KBM-7 (cell line): ENCODE measurements around the gene C2CD4D.
A peak's percentile ranks its signal among the peaks of the same experiment; 100 is the strongest.
"Not testable (repeated sequence)": the region's sequence is repeated elsewhere in the genome, so short reads cannot be mapped to it uniquely, and the experiment has no call there.

ENCODE experiments used
- DNase-seq: peaks from one replicate; pipeline ENCODE4 v3.0.0-alpha.2; 2015
- in situ Hi-C: fragments of 300-500 bp; cut with MboI; formaldehyde crosslinking; loops from 2 replicates; pipeline ENCODE4 v1.14.3; 2020; ENCODE audit warnings: low sequenced_read_pairs, low pct_unique_long_range_greater_than_20kb, mixed read lengths

C2CD4D gene

GRCh38 chr1:151839457-151840403, at the start of gene C2CD4D:
Gene C2CD4D (minus strand): TSS chr1:151839820. CDS start chr1:151838989, 831 bp downstream.
- DNase-seq = no peak
- in situ Hi-C loops = no loop called here

GRCh38 chr1:151888972-151889570, 49.5 kb upstream of the C2CD4D start:
- DNase-seq = peak; percentile 18
- in situ Hi-C loops = no loop called here

DNA sequence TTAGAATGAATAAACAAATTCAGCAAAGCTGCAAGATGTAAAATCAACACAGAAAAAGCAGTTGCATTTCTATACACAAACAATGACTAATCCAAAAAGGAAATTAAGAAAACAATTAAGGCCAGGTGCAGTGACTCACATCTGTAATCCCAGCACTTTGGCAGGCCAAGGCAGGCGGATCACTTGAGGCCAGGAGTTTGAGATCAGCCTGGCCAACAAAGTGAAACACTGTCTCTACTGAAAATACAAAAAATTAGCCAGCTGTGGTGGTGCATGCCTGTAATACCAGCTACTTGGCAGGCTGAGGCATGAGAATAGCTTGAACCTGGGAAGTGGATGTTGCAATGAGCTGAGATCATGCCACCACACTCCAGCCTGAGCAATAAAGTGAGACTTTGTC, 47.4 kb upstream of the C2CD4D start:
- DNase-seq = no peak
- in situ Hi-C loops = no loop called here

- in situ Hi-C loops = no loop called here
- DNase-seq = no peak
Observed at GRCh38 chr1:151885479-151885878, 45.9 kb upstream of the C2CD4D start.

- in situ Hi-C loops, DNase-seq: not testable (repeated sequence)
Observed at GRCh38 chr1:151884879-151885278, 45.3 kb upstream of the C2CD4D start.

- DNase-seq, in situ Hi-C loops: not testable (repeated sequence)
Observed at GRCh38 chr1:151884445-151884844, 44.8 kb upstream of the C2CD4D start.

DNA sequence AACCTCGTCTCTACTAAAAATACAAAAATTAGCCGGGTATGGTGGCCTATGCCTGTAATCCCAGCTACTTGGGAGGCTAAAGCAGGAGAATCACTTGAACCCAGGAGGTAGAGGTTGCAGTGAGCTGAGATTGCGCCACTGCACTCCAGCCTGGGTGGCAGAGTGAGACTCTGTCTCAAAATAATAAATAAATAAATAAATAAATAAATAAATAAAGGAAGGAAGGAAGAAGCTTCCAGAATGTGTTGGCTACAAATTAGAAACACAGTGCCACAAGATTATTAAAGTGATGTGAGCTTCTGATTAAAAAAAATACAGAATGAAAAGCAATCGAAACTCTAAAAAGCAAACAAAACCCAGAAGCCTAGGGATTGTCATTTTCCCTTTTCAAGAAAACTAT, 44.3 kb upstream of the C2CD4D start:
- DNase-seq, in situ Hi-C loops: not testable (repeated sequence)

DNA sequence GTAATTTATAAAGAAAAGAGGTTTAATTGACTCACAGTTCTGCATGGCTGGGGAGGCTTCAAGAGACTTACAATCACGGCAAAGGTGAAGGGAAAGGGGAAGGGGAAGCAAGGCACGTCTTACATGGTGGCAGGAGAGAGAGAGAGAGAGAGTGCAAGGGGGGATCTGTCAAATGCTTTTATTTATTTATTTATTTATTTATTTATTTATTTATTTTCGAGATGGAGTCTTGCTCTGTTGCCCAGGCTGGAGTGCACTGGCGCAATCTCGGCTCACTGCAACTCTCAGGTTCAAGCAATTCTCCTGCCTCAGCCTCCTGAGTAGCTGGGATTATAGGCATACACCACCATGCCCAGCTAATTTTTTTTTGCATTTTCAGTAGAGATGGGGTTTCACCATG, 43.3 kb upstream of the C2CD4D start:
- in situ Hi-C loops, DNase-seq: not testable (repeated sequence)

GRCh38 chr1:151882466-151882865, 42.8 kb upstream of the C2CD4D start:
- in situ Hi-C loops = no loop called here
- DNase-seq = no peak

DNA sequence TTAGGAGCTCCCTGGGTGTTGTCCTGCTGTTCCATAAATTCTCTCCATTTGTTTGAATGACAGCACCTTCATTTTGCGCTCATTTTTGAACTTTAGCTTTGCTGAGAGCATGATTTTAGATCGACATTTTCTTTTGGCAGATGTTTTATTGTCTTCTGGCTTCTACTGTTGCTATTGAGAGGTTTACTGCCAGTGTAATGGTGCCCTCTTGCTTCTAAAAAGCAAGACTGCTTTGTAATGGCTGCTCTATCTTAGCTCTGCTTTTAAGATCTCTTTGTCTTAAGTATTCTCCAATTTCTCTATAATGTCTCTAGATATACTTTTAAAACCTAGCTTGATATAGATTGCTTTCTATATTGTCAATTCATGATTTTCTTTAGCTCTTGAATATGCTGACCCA, 41.9 kb upstream of the C2CD4D start:
- no peak for DNase-seq
- in situ Hi-C loops = no loop called here

- in situ Hi-C loops = no loop called here
- DNase-seq = no peak
Observed at GRCh38 chr1:151875419-151876097, 35.9 kb upstream of the C2CD4D start.

DNA sequence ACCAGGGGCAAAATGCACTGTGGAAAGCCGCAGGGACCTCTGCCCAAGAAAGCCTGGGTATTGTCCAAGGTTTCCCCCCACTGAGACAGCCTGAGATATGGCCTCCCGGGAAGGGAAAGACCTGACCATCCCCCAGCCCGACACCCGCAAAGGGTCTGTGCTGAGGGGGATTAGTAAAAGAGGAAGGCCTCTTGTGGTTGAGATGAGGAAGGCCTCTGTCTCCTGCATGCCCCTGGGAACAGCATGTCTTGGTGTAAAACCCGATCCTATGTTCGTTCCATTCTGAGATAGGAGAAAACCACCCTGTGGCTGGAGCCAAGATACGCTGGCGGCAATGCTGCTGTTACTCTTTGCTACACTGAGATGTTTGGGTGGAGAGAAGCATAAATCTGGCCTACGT, 33.2 kb upstream of the C2CD4D start:
- in situ Hi-C loops = not testable (repeated sequence)
- peak; percentile 83 for DNase-seq

- no peak for DNase-seq
- in situ Hi-C loops = no loop called here
Observed at GRCh38 chr1:151871284-151872030, 31.8 kb upstream of the C2CD4D start.

- no peak for DNase-seq
- in situ Hi-C loops = no loop called here
Observed at GRCh38 chr1:151868486-151868885, 28.9 kb upstream of the C2CD4D start.

GRCh38 chr1:151867765-151868411, 28.3 kb upstream of the C2CD4D start:
- DNase-seq = peak; percentile 52
- in situ Hi-C loops = no loop called here

- in situ Hi-C loops = no loop called here
- DNase-seq = no peak
Observed at GRCh38 chr1:151867321-151867720, 27.7 kb upstream of the C2CD4D start.

- in situ Hi-C loops = no loop called here
- DNase-seq = no peak
Observed at GRCh38 chr1:151864411-151864810, 24.8 kb upstream of the C2CD4D start.

DNA sequence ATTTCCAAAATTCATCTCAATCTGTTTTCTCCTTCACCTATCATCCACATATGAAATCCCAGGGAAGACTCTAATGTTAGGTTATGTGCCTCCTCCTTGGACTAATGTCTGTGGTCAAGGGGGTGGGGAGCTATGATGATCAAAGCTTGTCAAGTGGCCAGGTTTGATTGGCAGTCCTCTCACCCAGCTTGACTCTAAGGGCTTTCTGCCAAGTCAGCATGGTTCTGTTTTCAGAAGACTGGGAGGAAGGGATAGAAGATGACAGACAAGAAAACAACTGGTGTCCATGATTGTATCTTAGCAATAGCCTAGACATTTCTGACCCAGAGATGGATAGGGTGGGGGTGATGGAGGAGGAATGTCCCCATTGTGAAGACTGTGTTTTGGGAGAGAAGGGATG, 23.0 kb upstream of the C2CD4D start:
- in situ Hi-C loops = no loop called here
- DNase-seq = no peak
